SK-N-SH (cell line): ENCODE data around the gene KRTAP3-1. TPM values are rescaled to one million over a fixed set of nuclear protein-coding genes. Genes with fewer than 3 reads are reported as not detected.

Experiments used
- CTCF ChIA-PET: fragments of 300-600, 350-600 bp; formaldehyde crosslinking; extraction: SDS; loops from one replicate; lab custom pipeline; 2021; lab: Yijun Ruan, JAX
- POLR2A ChIA-PET: fragments of 350-600 bp; sonication (Branson Sonifier 250); formaldehyde crosslinking; extraction: SDS; loops from one replicate; lab custom pipeline; 2020; ENCODE audit warnings: antibody characterized with exemption, inconsistent platforms; lab: Yijun Ruan, JAX
- DNase-seq: peaks from one replicate; pipeline ENCODE4 v3.0.0; 2012
- H2AFZ ChIP-seq: fragments of 200-600 bp; sonication (generic); 2 replicates; pipeline ENCODE4 v1.8.1; 2016; ENCODE audit warnings: antibody characterized with exemption, mild to moderate bottlenecking, low read depth
- H3F3A ChIP-seq: fragments of 200-600 bp; sonication (generic); replicated peaks from 2 replicates; pipeline ENCODE3; 2016; ENCODE audit warnings: antibody characterized with exemption, mild to moderate bottlenecking; ENCODE audit not compliant: insufficient read depth
- H3K27ac ChIP-seq, 2 experiments: fragments of 200-500 bp in 1 of 2; fragments of 200-600 bp in 1 of 2; sonication (Bioruptor generic) in 1 of 2; sonication (generic), shearing (Covaris generic) in 1 of 2; 2 replicates each; pipeline versions ENCODE4 v1.5.1 to v1.6.1; 2014 to 2016; ENCODE audit warnings: low read depth in 2 of 2, inconsistent platforms in 1 of 2, low read length in 1 of 2, mild to moderate bottlenecking in 1 of 2, mixed read lengths in 1 of 2
- H3K27me3 ChIP-seq: fragments of 200-600 bp; sonication (generic), shearing (Covaris generic); 2 replicates; pipeline ENCODE4 v1.6.1; 2016; ENCODE audit warnings: mixed run types; ENCODE audit not compliant: insufficient read depth
- H3K36me3 ChIP-seq, 2 experiments: fragments of 200-500 bp in 1 of 2; fragments of 200-600 bp in 1 of 2; sonication (Bioruptor generic) in 1 of 2; sonication (generic) in 1 of 2; replicated peaks in 1 of 2; 2 replicates each; pipeline versions ENCODE3 to v1.5.1; 2014 to 2016; ENCODE audit warnings: low read length in 1 of 2, mild to moderate bottlenecking in 1 of 2; ENCODE audit not compliant: insufficient read depth in 2 of 2, control insufficient read depth in 1 of 2
- H3K4me1 ChIP-seq, 2 experiments: fragments of 200-500 bp in 1 of 2; fragments of 200-600 bp in 1 of 2; sonication (Bioruptor generic) in 1 of 2; sonication (generic), shearing (Covaris generic) in 1 of 2; 2 replicates each; pipeline versions ENCODE4 v1.5.1 to v1.6.1; 2014 to 2016; ENCODE audit warnings: low read depth in 1 of 2, low read length in 1 of 2, mixed run types in 1 of 2; ENCODE audit not compliant: insufficient read depth in 2 of 2, control insufficient read depth in 1 of 2
- H3K4me2 ChIP-seq: fragments of 200-600 bp; sonication (generic), shearing (Covaris generic); 2 replicates; pipeline ENCODE4 v1.6.1; 2017; ENCODE audit warnings: mixed run types
- H3K4me3 ChIP-seq, 2 experiments: fragments of 200-500 bp in 1 of 2; fragments of 200-600 bp in 1 of 2; sonication (Bioruptor generic) in 1 of 2; sonication (generic), shearing (Covaris generic) in 1 of 2; 2 replicates each; pipeline versions ENCODE4 v1.5.1 to v1.8.1; 2014 to 2016; ENCODE audit warnings: low read depth in 2 of 2, inconsistent platforms in 1 of 2, low read length in 1 of 2, mild to moderate bottlenecking in 1 of 2, mixed read lengths in 1 of 2, moderate library complexity in 1 of 2
- H3K79me2 ChIP-seq: fragments of 200-600 bp; sonication (generic); 2 replicates; pipeline ENCODE4 v1.8.1; 2017; ENCODE audit warnings: mild to moderate bottlenecking; ENCODE audit not compliant: insufficient read depth
- H3K9ac ChIP-seq: fragments of 200-600 bp; sonication (generic); 2 replicates; pipeline ENCODE4 v1.6.1; 2017; ENCODE audit warnings: mixed run types
- H3K9me2 ChIP-seq: fragments of 200-600 bp; sonication (generic); 2 replicates; pipeline ENCODE4 v1.6.1; 2017; ENCODE audit warnings: mixed run types
- H3K9me3 ChIP-seq: fragments of 200-600 bp; sonication (generic); 2 replicates; pipeline ENCODE4 v1.6.1; 2017; ENCODE audit warnings: mixed run types, mild to moderate bottlenecking, moderate library complexity
- H4K20me1 ChIP-seq: fragments of 200-600 bp; sonication (generic); 2 replicates; pipeline ENCODE4 v1.6.1; 2017; ENCODE audit warnings: mild to moderate bottlenecking, mixed run types; ENCODE audit not compliant: insufficient read depth
- CHD2 ChIP-seq: fragments of 150-350 bp; IDR thresholded peaks from 2 replicates; pipeline ENCODE4 v1.6.1; 2018; ENCODE audit warnings: low read length; ENCODE audit not compliant: partially characterized antibody
- CTCF ChIP-seq: fragments of 200-600 bp; sonication (generic); IDR thresholded peaks from 2 replicates; pipeline ENCODE4 v1.6.1; 2017; ENCODE audit warnings: antibody characterized with exemption, mild to moderate bottlenecking, moderate library complexity
- FOSL2 ChIP-seq: IDR thresholded peaks from 2 replicates; pipeline ENCODE4 v1.4.0; 2012; ENCODE audit warnings: low read depth, mild to moderate bottlenecking, moderate library complexity, borderline replicate concordance
- FOXJ3 ChIP-seq: sonication (generic); formaldehyde crosslinking; IDR thresholded peaks from 2 replicates; pipeline ENCODE4 v1.5.1; 2020; ENCODE audit warnings: mild to moderate bottlenecking, missing genetic modification reagents
- GABPA ChIP-seq: IDR thresholded peaks from 2 replicates; pipeline ENCODE4 v1.4.0; 2012; ENCODE audit warnings: low read depth, mild to moderate bottlenecking
- GATA2 ChIP-seq: sonication (generic); formaldehyde crosslinking; IDR thresholded peaks from 2 replicates; pipeline ENCODE4 v1.5.0; 2020; ENCODE audit warnings: mild to moderate bottlenecking, missing genetic modification reagents
- JUND ChIP-seq: IDR thresholded peaks from 2 replicates; pipeline ENCODE4 v1.4.0; 2012
- MEF2A ChIP-seq: IDR thresholded peaks from 2 replicates; pipeline ENCODE4 v1.4.0; 2012; ENCODE audit warnings: low read depth, borderline replicate concordance
- NFIC ChIP-seq: IDR thresholded peaks from 2 replicates; pipeline ENCODE4 v1.4.0; 2012; ENCODE audit warnings: borderline replicate concordance
- NRF1 ChIP-seq: IDR thresholded peaks from 2 replicates; pipeline ENCODE4 v1.6.1; 2012; ENCODE audit warnings: low read depth, mild to moderate bottlenecking, low read length
- RAD21 ChIP-seq: IDR thresholded peaks from 2 replicates; pipeline ENCODE4 v1.6.1; 2012; ENCODE audit warnings: mild to moderate bottlenecking, low read length
- RCOR1 ChIP-seq: fragments of 150-350 bp; IDR thresholded peaks from 2 replicates; pipeline ENCODE4 v1.6.1; 2017; ENCODE audit warnings: antibody characterized with exemption, low read length
- RFX5 ChIP-seq: IDR thresholded peaks from 2 replicates; pipeline ENCODE4 v1.6.1; 2012; ENCODE audit warnings: mild to moderate bottlenecking, improper control_type of control experiment, low read length
- SIN3A ChIP-seq: IDR thresholded peaks from 2 replicates; pipeline ENCODE4 v1.6.1; 2012; ENCODE audit warnings: low read depth, mild to moderate bottlenecking, low read length, moderate library complexity, borderline replicate concordance
- SMC3 ChIP-seq: IDR thresholded peaks from 2 replicates; pipeline ENCODE4 v1.6.1; 2012; ENCODE audit warnings: low read depth, low read length, improper control_type of control experiment
- TAF1 ChIP-seq: IDR thresholded peaks from 2 replicates; pipeline ENCODE4 v1.6.1; 2012; ENCODE audit warnings: low read depth, mild to moderate bottlenecking, low read length, moderate library complexity, borderline replicate concordance
- USF2 ChIP-seq: fragments of 150-350 bp; IDR thresholded peaks from 2 replicates; pipeline ENCODE4 v1.6.1; 2017; ENCODE audit warnings: antibody characterized with exemption, low read length, low read depth, borderline replicate concordance
- ZBTB33 ChIP-seq: IDR thresholded peaks from 2 replicates; pipeline ENCODE4 v1.4.0; 2012; ENCODE audit warnings: low read depth, borderline replicate concordance
- WGBS: methylation state at CpG from one replicate; pipeline ENCODE4 v1.1.6; 2017; ENCODE audit warnings: low lambda C conversion rate; 5-methylcytosine and 5-hydroxymethylcytosine counted together
- polyA plus RNA-seq, 3 experiments: library from polyadenylated mRNA; depleted of rRNA; stranded (reverse); fragments of >200 nt; gene quantifications; 2 replicates each; pipeline ENCODE4 v1.2.3, GENCODE V29; 2012
- TF ChIP-seq, protein P1 (sequence below): IDR thresholded peaks from 2 replicates; pipeline ENCODE4 v1.6.1; 2012; ENCODE audit warnings: mild to moderate bottlenecking, low read depth, low read length, moderate library complexity

The KRTAP3-1 gene
- polyA plus RNA-seq, 1 of the 3 experiments (the other 2 are of a cell fraction) = not detected

DNA sequence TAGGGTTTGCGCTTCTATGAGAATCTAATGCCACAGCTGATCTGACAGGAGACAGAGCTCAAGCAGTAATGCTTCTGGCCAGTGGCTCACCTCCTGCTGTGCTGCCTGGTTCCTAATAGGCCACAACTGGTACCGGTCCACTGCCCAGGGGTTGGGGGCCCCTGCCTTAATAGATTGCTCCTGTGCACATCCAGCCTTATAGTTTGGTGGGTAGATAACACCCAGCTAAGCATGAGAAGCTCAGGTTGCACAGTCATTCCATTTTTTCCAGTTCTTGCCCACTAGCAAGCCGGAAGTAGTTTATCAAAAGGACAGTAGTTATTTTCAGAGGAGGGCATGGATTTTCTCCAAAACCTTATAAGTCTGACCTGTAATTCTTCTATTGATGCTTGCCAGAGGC is 10.5 kb upstream of the KRTAP3-1 start:
- no peaks in the 10 kb centered on the region for H3F3A ChIP-seq
- no peaks in the 10 kb centered on the region for H3K9me2 ChIP-seq
- no peaks in the 10 kb centered on the region for H3K36me3 ChIP-seq
- no peak overlapping the region for H3K4me3 ChIP-seq
- H3K9me3 ChIP-seq = no peaks in the 10 kb centered on the region
- 44% methylated on average over 3 of the region's 3 CpGs for WGBS
- ChIA-PET CTCF (no interaction called here), POLR2A (no interaction called here)
- TF ChIP-seq FOXJ3 (CRISPR knock-in tag) (no peak), FOSL2 (no peak), MEF2A (no peak), RAD21 (no peak), SIN3A (no peak), NFIC (no peak), GABPA (no peak), USF2 (no peak), CHD2 (no peak), GATA2 (CRISPR knock-in tag) (no peak), SMC3 (no peak), JUND (no peak), RCOR1 (no peak), TAF1 (no peak), ZBTB33 (no peak), NRF1 (no peak), RFX5 (no peak)
- H3K79me2 ChIP-seq = no peaks in the 10 kb centered on the region
- H3K9ac ChIP-seq = no peak overlapping the region
- H4K20me1 ChIP-seq = no peaks in the 10 kb centered on the region
- no peaks in the 10 kb centered on the region for H3K4me1 ChIP-seq
- no peak for DNase-seq
- no peak overlapping the region for H3K27ac ChIP-seq
- H3K27me3 ChIP-seq = peaks cover 31% of the 10 kb centered on the region; the same call in 1 of the 2 replicates
- H3K4me2 ChIP-seq = no peak overlapping the region
- no peak overlapping the region for H2AFZ ChIP-seq

DNA sequence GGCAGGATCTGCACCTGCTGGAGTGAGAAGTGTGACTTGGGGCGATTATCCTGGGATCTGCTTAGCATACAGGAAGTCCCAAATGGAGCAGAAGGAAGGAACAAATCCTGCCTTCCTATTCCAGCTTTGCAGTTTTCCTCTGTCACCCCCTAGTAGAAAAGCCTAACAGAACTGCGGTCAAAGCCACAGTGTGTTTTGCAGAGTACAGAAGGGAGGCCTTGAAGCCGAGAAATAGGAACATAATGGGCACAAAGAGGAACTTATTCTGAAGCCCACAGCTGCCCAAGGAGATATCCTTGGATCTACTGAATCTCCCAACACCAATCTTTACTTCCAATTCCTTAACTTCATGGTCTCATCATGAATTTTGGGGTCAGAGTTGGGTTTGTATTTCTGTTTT is 9.6 kb upstream of the KRTAP3-1 start:
- no peak overlapping the region for H3K4me3 ChIP-seq
- no peaks in the 10 kb centered on the region for H3K4me1 ChIP-seq
- no peaks in the 10 kb centered on the region for H3K9me3 ChIP-seq
- H3K79me2 ChIP-seq = no peaks in the 10 kb centered on the region
- no peak overlapping the region for H3K4me2 ChIP-seq
- CTCF ChIA-PET = interaction anchor here (0.9 to 1.4 kb wide), 2 partner anchors 34 to 227 kb away, joined by 5 read pairs; no protein-coding TSS in a partner anchor
- no peak overlapping the region for H3K9ac ChIP-seq
- TF ChIP-seq CTCF (no peak), GABPA (no peak), RAD21 (no peak), MEF2A (no peak)
- TF ChIP-seq, protein P1, sequence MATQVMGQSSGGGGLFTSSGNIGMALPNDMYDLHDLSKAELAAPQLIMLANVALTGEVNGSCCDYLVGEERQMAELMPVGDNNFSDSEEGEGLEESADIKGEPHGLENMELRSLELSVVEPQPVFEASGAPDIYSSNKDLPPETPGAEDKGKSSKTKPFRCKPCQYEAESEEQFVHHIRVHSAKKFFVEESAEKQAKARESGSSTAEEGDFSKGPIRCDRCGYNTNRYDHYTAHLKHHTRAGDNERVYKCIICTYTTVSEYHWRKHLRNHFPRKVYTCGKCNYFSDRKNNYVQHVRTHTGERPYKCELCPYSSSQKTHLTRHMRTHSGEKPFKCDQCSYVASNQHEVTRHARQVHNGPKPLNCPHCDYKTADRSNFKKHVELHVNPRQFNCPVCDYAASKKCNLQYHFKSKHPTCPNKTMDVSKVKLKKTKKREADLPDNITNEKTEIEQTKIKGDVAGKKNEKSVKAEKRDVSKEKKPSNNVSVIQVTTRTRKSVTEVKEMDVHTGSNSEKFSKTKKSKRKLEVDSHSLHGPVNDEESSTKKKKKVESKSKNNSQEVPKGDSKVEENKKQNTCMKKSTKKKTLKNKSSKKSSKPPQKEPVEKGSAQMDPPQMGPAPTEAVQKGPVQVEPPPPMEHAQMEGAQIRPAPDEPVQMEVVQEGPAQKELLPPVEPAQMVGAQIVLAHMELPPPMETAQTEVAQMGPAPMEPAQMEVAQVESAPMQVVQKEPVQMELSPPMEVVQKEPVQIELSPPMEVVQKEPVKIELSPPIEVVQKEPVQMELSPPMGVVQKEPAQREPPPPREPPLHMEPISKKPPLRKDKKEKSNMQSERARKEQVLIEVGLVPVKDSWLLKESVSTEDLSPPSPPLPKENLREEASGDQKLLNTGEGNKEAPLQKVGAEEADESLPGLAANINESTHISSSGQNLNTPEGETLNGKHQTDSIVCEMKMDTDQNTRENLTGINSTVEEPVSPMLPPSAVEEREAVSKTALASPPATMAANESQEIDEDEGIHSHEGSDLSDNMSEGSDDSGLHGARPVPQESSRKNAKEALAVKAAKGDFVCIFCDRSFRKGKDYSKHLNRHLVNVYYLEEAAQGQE = no peak
- no peak for DNase-seq
- H3K36me3 ChIP-seq = no peaks in the 10 kb centered on the region
- no peaks in the 10 kb centered on the region for H3K9me2 ChIP-seq
- 19% methylated on average over 3 of the region's 3 CpGs for WGBS
- H3F3A ChIP-seq = no peaks in the 10 kb centered on the region
- no peak overlapping the region for H2AFZ ChIP-seq
- peaks cover 31% of the 10 kb centered on the region; the same call in 1 of the 2 replicates for H3K27me3 ChIP-seq
- no peaks in the 10 kb centered on the region for H4K20me1 ChIP-seq
- POLR2A ChIA-PET = no interaction called here
- H3K27ac ChIP-seq = no peak overlapping the region
